Smooth muscle cell (in vitro differentiated cells): ENCODE results near the gene VAMP4. TPM values are rescaled to one million over a fixed set of nuclear protein-coding genes. Genes with fewer than 3 reads are reported as not detected.

Experiments used
- DNase-seq: peaks from one replicate; lab custom pipeline; 2025; ENCODE audit not compliant: unreplicated experiment; lab: John Stamatoyannopoulos, UW
- H2AFZ ChIP-seq: fragments of 200-600 bp; sonication (generic); 2 replicates; pipeline ENCODE4 v1.6.0; 2016; ENCODE audit warnings: antibody characterized with exemption, low read depth, mild to moderate bottlenecking
- H3F3A ChIP-seq: fragments of 200-600 bp; sonication (generic); 2 replicates; pipeline ENCODE4 v1.6.0; 2017; ENCODE audit warnings: antibody characterized with exemption, low read depth
- H3K27ac ChIP-seq: fragments of 200-600 bp; sonication (generic); 2 replicates; pipeline ENCODE4 v1.5.1; 2016; ENCODE audit warnings: low read depth, mild to moderate bottlenecking
- H3K27me3 ChIP-seq: fragments of 200-600 bp; sonication (generic); 2 replicates; pipeline ENCODE4 v1.6.1; 2016; ENCODE audit warnings: low read depth, mild to moderate bottlenecking
- H3K36me3 ChIP-seq: fragments of 200-600 bp; sonication (generic); 2 replicates; pipeline ENCODE4 v1.5.1; 2016; ENCODE audit warnings: low read depth
- H3K4me1 ChIP-seq: fragments of 200-600 bp; sonication (generic); 2 replicates; pipeline ENCODE4 v1.5.1; 2016; ENCODE audit warnings: low read depth
- H3K4me2 ChIP-seq: fragments of 200-600 bp; sonication (generic); 2 replicates; pipeline ENCODE4 v1.6.0; 2016; ENCODE audit warnings: mild to moderate bottlenecking
- H3K4me3 ChIP-seq: fragments of 200-600 bp; sonication (generic); 2 replicates; pipeline ENCODE4 v1.5.1; 2016; ENCODE audit warnings: mild to moderate bottlenecking
- H3K79me2 ChIP-seq: fragments of 200-600 bp; sonication (generic); 2 replicates; pipeline ENCODE4 v1.6.0; 2016; ENCODE audit warnings: low read depth, mild to moderate bottlenecking
- H3K9ac ChIP-seq: fragments of 200-600 bp; sonication (generic); 2 replicates; pipeline ENCODE4 v1.6.0; 2016; ENCODE audit warnings: low read depth
- H3K9me3 ChIP-seq: fragments of 200-600 bp; sonication (generic); replicated peaks from 2 replicates; pipeline ENCODE4 v1.5.1; 2016; ENCODE audit warnings: low read depth
- H4K20me1 ChIP-seq: fragments of 200-600 bp; sonication (generic); 2 replicates; pipeline ENCODE4 v1.6.0; 2016; ENCODE audit warnings: low read depth
- WGBS: methylation state at CpG from one replicate; pipeline ENCODE4 v1.1.7; 2016; ENCODE audit warnings: low lambda C conversion rate; 5-methylcytosine and 5-hydroxymethylcytosine counted together
- polyA plus RNA-seq: library from polyadenylated mRNA; unstranded; fragments of >200 nt; fragmentation: Nextera tagmentation; extraction: Ambion mirVana; gene quantifications from 2 replicates; pipeline ENCODE4 v1.2.1, GENCODE V29; 2016
- total RNA-seq: library from RNA; depleted of rRNA; stranded (reverse); fragments of >200 nt; gene quantifications from 2 replicates; pipeline ENCODE4 v1.2.3, GENCODE V29; 2014
- TF ChIP-seq, protein P1 (sequence below): fragments of 200-600 bp; sonication (generic); IDR thresholded peaks from 2 replicates; pipeline ENCODE4 v1.5.1; 2017; ENCODE audit warnings: borderline replicate concordance, mild to moderate bottlenecking, antibody characterized with exemption; ENCODE audit not compliant: insufficient read depth, poor library complexity, severe bottlenecking

The VAMP4 gene
- total and polyA plus RNA-seq, 2 experiments from 2014 or later = 15.2 to 17.4 TPM

DNA sequence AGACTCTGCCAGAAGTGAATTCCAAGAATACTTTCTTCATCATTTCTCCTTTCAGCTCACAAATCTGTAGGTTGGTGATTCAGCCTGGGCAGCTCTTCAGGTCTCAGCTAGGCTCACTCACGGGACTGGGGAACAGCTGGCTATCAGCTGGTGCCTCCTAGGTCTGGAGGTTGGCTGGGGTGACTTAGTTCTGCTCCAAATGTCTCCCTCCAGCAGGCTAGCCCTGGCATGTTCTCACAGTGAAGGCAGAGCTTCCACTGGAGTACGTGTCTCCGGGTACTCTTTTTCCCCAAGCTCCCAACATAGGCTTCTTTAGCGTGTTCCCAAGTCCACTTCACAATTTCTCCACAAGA lies 12.5 kb upstream of the VAMP4 start:
- Histone ChIP-seq H2AFZ (peak overlapping the region; percentile 26), H4K20me1 (no peaks in the 10 kb centered on the region), H3K27me3 (no peaks in the 10 kb centered on the region), H3F3A (no peaks in the 10 kb centered on the region), H3K9me3 (no peaks in the 10 kb centered on the region), H3K27ac (no peak overlapping the region), H3K4me1 (no peaks in the 10 kb centered on the region), H3K79me2 (no peaks in the 10 kb centered on the region), H3K9ac (no peak overlapping the region), H3K4me2 (no peak overlapping the region), H3K4me3 (no peak overlapping the region), H3K36me3 (no peaks in the 10 kb centered on the region)
- 76% methylated on average over 4 of the region's 4 CpGs for WGBS
- TF ChIP-seq, protein P1, sequence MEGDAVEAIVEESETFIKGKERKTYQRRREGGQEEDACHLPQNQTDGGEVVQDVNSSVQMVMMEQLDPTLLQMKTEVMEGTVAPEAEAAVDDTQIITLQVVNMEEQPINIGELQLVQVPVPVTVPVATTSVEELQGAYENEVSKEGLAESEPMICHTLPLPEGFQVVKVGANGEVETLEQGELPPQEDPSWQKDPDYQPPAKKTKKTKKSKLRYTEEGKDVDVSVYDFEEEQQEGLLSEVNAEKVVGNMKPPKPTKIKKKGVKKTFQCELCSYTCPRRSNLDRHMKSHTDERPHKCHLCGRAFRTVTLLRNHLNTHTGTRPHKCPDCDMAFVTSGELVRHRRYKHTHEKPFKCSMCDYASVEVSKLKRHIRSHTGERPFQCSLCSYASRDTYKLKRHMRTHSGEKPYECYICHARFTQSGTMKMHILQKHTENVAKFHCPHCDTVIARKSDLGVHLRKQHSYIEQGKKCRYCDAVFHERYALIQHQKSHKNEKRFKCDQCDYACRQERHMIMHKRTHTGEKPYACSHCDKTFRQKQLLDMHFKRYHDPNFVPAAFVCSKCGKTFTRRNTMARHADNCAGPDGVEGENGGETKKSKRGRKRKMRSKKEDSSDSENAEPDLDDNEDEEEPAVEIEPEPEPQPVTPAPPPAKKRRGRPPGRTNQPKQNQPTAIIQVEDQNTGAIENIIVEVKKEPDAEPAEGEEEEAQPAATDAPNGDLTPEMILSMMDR = no peak
- no peak for DNase-seq

DNA sequence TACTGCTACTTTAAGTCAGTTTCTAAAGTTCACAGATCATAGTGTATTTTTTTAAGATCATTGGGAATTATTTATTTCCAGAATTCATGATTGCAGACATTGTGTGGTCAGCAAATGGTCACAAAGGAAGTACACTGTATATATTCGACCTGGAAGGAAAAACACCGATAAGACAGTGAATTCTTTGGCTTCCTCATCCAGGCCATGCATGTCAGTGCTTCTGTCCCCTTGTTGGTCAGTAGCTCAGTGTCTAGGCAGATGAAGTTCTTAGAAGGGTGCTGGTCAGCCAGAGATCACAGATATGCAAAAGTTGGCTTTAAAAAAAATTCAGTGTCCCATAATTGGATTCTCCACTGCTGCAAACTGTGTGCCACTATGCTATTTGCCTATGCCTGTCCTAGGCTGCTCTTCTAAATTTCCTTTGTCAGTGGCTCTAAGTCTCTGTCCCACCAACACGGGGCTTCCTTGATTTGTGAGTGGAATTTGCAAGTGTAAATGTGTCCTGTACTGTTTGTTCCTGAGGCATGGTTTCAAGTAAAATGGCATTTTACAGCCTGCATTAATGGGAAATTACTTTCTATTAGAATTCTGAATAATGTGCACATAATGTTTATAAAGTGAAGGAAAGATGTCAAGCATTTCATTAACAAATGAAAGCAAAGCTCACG lies 12.0 kb upstream of the VAMP4 start:
- H3K9ac ChIP-seq = no peak overlapping the region
- H3K79me2 ChIP-seq = no peaks in the 10 kb centered on the region
- H3K9me3 ChIP-seq = no peaks in the 10 kb centered on the region
- no peak overlapping the region for H3K4me3 ChIP-seq
- H4K20me1 ChIP-seq = no peaks in the 10 kb centered on the region
- H3K27me3 ChIP-seq = no peaks in the 10 kb centered on the region
- 56% methylated on average over 4 of the region's 4 CpGs for WGBS
- DNase-seq = no peak
- no peaks in the 10 kb centered on the region for H3F3A ChIP-seq
- H3K36me3 ChIP-seq = no peaks in the 10 kb centered on the region
- no peak overlapping the region for H3K27ac ChIP-seq
- H2AFZ ChIP-seq = no peak overlapping the region
- TF ChIP-seq, protein P1 = no peak
- no peak overlapping the region for H3K4me2 ChIP-seq
- H3K4me1 ChIP-seq = no peaks in the 10 kb centered on the region

DNA sequence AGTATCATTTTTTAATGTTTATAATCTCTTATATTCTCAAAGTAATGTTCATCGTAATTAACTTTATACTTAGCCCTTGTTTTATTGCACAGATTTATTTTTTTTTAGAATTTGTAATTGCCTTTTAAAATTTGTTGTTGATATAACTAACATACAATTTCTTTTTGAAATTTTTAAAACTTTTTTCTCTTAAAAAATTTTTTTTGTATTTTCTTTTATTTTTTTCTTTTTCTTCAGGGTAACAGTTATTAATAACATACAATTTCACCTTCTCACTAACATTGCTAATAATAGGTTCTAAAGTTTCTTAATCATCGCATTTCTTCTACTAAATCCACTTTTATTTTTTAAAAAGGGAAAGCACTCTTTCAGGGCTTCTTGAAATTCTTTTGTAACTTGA lies 11.3 kb upstream of the VAMP4 start:
- H3K36me3 ChIP-seq = no peaks in the 10 kb centered on the region
- H3K4me1 ChIP-seq = no peaks in the 10 kb centered on the region
- 97% methylated on average over 2 of the region's 2 CpGs for WGBS

DNA sequence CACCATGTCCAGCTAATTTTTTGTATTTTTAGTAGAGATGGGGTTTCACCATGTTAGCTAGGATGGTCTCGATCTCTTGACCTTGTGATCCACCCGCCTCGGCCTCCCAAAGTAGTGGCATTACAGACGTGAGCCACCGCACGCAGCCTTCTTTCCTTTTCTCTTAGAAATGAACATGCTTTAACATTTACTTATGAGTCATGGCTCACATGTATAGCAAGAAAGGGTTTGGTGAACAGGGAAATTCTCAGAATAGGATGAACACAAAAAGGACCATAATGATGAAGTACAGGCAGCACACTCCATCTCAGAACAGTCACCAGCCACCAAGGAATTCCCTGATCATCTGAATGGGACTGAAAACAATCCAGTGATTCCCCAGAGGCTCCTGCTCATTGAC lies 9.4 kb upstream of the VAMP4 start:
- Histone ChIP-seq H3K4me3 (no peak overlapping the region), H3K9me3 (no peaks in the 10 kb centered on the region), H3K27me3 (no peaks in the 10 kb centered on the region), H4K20me1 (no peaks in the 10 kb centered on the region), H3K4me1 (no peaks in the 10 kb centered on the region), H3F3A (no peaks in the 10 kb centered on the region), H2AFZ (no peak overlapping the region), H3K36me3 (no peaks in the 10 kb centered on the region), H3K9ac (no peak overlapping the region), H3K4me2 (no peak overlapping the region), H3K27ac (no peak overlapping the region), H3K79me2 (no peaks in the 10 kb centered on the region)
- DNase-seq = no peak
- TF ChIP-seq, protein P1 = no peak
- WGBS = 91% methylated on average over 6 of the region's 6 CpGs

More for the DNA sequence above, 11.3 kb upstream of the VAMP4 start:
- Histone ChIP-seq H3K27me3 (no peaks in the 10 kb centered on the region), H4K20me1 (no peaks in the 10 kb centered on the region), H2AFZ (no peak overlapping the region), H3K79me2 (no peaks in the 10 kb centered on the region), H3K27ac (no peak overlapping the region), H3K4me2 (no peak overlapping the region), H3K9me3 (no peaks in the 10 kb centered on the region), H3F3A (no peaks in the 10 kb centered on the region), H3K9ac (no peak overlapping the region), H3K4me3 (no peak overlapping the region)
- TF ChIP-seq, protein P1 = no peak
- DNase-seq = no peak
